Loucy (cell line): ENCODE results near the gene ABHD12.

ENCODE experiments used
- EZH2phosphoT487 ChIP-seq: fragments of 200-600 bp; IDR thresholded peaks from 2 replicates; pipeline ENCODE4 v1.6.1; 2018; ENCODE audit warnings: antibody characterized with exemption, mild to moderate bottlenecking, moderate library complexity, borderline replicate concordance
- TF ChIP-seq, protein P1 (sequence below): fragments of 200-600 bp; sonication (generic); conservative IDR thresholded peaks from 2 replicates; pipeline ENCODE4 v1.5.1; 2014; ENCODE audit warnings: mild to moderate bottlenecking, antibody characterized with exemption, low read length

DNA sequence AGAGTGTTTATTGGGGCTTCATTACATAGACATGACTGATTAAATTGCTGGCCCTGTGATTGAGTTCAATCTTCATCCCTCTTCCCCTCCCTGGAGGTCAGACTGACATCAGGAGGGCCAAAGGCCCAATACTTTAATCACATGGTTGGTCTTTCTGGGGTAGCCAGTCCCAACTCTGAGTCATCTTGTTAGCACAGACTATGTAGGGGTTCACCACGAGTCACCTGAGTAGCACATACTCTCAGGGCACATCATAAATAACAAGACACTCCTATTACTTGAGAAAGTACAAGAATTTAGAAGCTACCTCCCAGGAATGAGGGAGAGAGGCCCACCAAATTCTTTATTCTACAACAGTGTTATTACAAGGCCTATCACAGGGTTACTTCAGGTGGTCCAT lies 28.1 kb upstream of the ABHD12 start:
- TF ChIP-seq, protein P1, sequence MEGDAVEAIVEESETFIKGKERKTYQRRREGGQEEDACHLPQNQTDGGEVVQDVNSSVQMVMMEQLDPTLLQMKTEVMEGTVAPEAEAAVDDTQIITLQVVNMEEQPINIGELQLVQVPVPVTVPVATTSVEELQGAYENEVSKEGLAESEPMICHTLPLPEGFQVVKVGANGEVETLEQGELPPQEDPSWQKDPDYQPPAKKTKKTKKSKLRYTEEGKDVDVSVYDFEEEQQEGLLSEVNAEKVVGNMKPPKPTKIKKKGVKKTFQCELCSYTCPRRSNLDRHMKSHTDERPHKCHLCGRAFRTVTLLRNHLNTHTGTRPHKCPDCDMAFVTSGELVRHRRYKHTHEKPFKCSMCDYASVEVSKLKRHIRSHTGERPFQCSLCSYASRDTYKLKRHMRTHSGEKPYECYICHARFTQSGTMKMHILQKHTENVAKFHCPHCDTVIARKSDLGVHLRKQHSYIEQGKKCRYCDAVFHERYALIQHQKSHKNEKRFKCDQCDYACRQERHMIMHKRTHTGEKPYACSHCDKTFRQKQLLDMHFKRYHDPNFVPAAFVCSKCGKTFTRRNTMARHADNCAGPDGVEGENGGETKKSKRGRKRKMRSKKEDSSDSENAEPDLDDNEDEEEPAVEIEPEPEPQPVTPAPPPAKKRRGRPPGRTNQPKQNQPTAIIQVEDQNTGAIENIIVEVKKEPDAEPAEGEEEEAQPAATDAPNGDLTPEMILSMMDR, result no peak
- no peak for TF ChIP-seq EZH2phosphoT487
